22Rv1 (cell line): Measurements from ENCODE around the gene PLEKHA6.

Source experiments
- H3K27ac ChIP-seq: fragments of 450-650 bp; 2 replicates; pipeline ENCODE4 v1.5.1; 2017
- CTCF ChIP-seq: fragments of 450-650 bp; IDR thresholded peaks from 2 replicates; pipeline ENCODE4 v1.5.1; 2017; ENCODE audit warnings: mild to moderate bottlenecking
- ZFX ChIP-seq: fragments of 450-650 bp; IDR thresholded peaks from 2 replicates; pipeline ENCODE4 v1.6.1; 2017; ENCODE audit warnings: antibody characterized with exemption, borderline replicate concordance

PLEKHA6 gene

GRCh38 chr1:204178487-204179281, 181.0 kb downstream of the PLEKHA6 start:
- TF ChIP-seq ZFX (no peak), CTCF (no peak)
- H3K27ac ChIP-seq = no peak overlapping the region

GRCh38 chr1:204177133-204177532, 182.6 kb downstream of the PLEKHA6 start:
- no peak overlapping the region for H3K27ac ChIP-seq
- TF ChIP-seq CTCF (no peak), ZFX (no peak)

- no peak overlapping the region for H3K27ac ChIP-seq
- TF ChIP-seq ZFX = no peak
- no peak for TF ChIP-seq CTCF
Observed at GRCh38 chr1:204176049-204176448, 183.7 kb downstream of the PLEKHA6 start.

- no peak for TF ChIP-seq ZFX
- no peak for TF ChIP-seq CTCF
- no peak overlapping the region for H3K27ac ChIP-seq
Observed at GRCh38 chr1:204174958-204175357, 184.8 kb downstream of the PLEKHA6 start.

- no peak overlapping the region for H3K27ac ChIP-seq
- TF ChIP-seq ZFX (no peak), CTCF (no peak)
Observed at GRCh38 chr1:204172404-204173029, 187.2 kb downstream of the PLEKHA6 start.

- H3K27ac ChIP-seq = no peak overlapping the region
- TF ChIP-seq CTCF = no peak
- no peak for TF ChIP-seq ZFX
Observed at GRCh38 chr1:204171751-204172178, 188.0 kb downstream of the PLEKHA6 start.
